GM13976 (cell line): ENCODE results near the gene LTO1.

Source experiments
- DNase-seq: peaks from one replicate; pipeline ENCODE4 v3.0.0; 2012; ENCODE audit warnings: low spot score
- in situ Hi-C: fragments of 300-500 bp; cut with MboI; formaldehyde crosslinking; loops from one replicate; pipeline ENCODE4 v1.12.0; 2022; ENCODE audit warnings: low sequenced_read_pairs, mixed read lengths, inconsistent platforms; ENCODE audit not compliant: unreplicated experiment
- TF ChIP-seq, protein P1 (sequence below): IDR thresholded peaks from 2 replicates; pipeline ENCODE4 v1.5.1; 2012; ENCODE audit warnings: borderline replicate concordance, mild to moderate bottlenecking; ENCODE audit not compliant: insufficient read depth; ENCODE audit errors: extremely low read depth, missing control alignments, control extremely low read depth

The LTO1 gene

DNA sequence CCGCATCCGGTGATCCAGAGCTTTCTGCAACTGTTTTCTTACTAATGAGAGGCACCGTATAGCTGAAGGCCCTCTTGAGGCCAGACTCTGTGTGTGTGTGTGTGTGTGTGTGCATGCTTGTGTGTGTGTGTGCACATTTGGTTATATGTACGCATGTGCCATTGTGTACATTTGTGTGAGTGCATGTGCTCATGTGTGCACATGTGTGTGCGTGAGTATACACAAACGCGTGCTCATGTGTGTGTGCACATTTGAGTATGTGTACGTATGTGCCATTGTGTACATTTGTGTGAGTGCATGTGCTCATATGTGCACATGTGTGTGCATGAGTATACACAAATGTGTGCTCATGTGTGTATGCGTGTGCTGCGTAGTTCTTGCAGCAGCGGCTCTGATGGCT lies 40.9 kb upstream of the LTO1 start:
- TF ChIP-seq, protein P1, sequence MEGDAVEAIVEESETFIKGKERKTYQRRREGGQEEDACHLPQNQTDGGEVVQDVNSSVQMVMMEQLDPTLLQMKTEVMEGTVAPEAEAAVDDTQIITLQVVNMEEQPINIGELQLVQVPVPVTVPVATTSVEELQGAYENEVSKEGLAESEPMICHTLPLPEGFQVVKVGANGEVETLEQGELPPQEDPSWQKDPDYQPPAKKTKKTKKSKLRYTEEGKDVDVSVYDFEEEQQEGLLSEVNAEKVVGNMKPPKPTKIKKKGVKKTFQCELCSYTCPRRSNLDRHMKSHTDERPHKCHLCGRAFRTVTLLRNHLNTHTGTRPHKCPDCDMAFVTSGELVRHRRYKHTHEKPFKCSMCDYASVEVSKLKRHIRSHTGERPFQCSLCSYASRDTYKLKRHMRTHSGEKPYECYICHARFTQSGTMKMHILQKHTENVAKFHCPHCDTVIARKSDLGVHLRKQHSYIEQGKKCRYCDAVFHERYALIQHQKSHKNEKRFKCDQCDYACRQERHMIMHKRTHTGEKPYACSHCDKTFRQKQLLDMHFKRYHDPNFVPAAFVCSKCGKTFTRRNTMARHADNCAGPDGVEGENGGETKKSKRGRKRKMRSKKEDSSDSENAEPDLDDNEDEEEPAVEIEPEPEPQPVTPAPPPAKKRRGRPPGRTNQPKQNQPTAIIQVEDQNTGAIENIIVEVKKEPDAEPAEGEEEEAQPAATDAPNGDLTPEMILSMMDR = no peak
- in situ Hi-C loops = loop anchor here (25.0 kb wide), 1 partner anchor 171 kb away; no protein-coding TSS in a partner anchor
- DNase-seq = no peak

DNA sequence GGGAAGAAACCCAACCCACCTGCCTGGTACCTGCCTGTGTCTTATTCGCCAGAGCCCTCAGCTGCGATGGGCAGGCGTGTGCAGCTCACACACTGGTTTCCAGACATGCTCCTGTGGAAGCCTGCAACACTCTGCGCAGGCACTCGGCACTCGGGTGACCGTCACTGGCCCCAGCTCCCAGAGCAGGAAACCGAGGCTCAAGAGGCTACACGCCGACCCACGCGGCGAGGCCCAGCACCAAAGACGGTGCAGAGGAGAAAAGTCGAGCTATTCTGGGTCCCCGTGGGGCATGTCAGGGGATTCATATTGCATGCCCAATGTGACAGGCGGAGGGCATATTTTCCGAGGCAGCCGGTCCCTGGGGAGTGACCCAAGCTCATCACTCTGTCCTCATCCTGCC lies 40.3 kb upstream of the LTO1 start:
- DNase-seq = no peak
- TF ChIP-seq, protein P1 = no peak
- in situ Hi-C loops = loop anchor here (25.0 kb wide), 1 partner anchor 172 kb away; no protein-coding TSS in a partner anchor

DNA sequence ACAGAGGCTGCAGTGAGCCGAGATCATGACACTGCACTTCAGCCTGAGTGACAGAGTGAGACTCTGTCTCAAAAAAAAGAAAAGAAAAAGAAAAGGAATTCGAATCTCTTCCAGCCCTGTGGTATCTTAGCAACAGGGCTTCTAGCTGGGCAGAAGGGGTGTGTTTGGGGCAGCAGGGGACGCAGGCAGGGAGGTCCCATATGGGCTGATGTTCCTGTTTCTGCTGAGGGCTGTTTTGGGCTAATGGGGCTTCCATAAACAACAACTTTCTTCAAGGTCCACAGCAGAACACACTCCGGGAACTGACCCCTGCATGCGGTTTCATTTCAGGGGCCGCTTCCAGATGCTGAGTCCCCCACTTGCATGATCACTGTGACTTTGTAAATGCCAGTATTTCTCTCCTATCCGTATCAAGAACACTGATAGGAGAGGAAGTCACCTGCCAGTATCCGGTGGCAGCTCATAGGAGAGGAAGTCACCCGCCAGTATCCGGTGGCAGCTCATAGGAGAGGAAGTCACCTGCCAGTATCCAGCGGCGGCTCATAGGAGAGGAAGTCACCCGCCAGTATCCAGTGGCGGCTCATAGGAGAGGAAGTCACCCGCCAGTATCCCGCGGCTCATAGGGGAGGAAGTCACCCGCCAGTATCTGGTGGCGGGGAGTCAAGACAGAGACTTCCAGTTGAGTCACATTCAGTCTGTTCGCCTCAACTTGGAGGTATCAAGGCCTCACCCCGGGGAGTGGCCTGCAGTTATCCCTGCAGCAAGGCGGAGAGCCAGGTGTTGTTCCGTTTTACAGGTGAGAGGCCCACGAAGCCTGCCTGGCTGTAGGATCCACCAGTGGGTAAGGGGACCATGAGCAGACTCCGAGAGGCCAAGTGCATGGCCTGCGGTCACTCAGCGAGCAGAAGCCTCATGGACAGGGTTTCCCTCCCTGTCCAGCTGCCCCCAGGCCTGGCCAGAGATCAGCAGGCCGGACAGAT lies 37.0 kb upstream of the LTO1 start:
- TF ChIP-seq, protein P1 = no peak
- in situ Hi-C loops = loop anchor here (25.0 kb wide), 1 partner anchor 175 kb away; no protein-coding TSS in a partner anchor
- no peak for DNase-seq

DNA sequence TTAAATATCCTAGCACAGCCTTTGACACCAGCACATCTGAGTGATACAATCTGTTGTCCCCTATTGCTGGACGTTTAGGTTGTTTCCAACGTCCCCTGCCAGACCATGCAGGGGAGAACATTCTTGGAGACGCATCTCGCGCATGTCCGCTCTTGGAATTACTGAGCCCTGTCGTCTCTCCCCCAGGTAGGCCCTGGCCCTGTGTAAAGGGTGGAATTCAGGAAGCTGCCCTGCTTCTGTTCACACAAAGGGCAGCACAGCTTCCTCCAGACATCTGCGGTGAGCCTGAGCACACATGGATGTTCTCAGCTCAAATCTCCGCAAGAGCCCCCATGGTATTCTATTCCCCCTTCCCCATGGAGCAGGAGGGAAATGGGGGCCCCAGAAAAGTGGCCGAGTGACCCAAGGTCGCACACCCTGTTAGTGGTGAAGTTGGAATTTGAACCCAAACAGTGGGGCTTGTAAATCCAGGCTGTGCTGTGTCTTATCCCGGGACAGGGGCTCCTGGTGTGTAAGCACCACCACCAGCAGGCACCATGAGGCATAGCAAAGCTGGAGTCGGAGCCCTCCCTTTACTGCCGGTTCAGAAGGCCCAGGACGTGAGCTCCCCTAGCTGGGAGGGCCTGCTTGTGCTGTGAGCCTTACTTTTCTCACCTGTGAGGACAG lies 33.7 kb upstream of the LTO1 start:
- TF ChIP-seq, protein P1 = no peak
- DNase-seq = no peak
- in situ Hi-C loops = loop anchor here (25.0 kb wide), 1 partner anchor 178 kb away; no protein-coding TSS in a partner anchor

DNA sequence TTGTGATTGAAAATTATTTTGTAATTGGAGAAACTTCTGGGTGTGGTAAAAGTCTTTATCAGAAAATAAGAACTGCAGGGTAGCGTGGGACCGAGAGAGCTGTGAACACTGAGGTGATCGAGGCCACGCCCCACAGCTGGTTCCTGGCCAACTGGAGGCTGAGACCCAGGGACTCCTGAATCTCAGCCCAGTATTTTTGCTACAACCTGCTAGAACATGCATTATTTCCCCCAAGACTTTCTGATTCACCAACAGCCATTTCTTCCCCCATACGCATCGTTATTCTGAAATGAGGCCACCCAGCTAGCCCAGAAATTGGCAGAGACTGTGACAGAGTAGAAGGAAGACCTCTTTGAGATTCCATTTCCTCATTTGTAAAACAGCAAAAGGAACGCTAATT lies 32.0 kb upstream of the LTO1 start:
- TF ChIP-seq, protein P1 = no peak
- DNase-seq = no peak
- in situ Hi-C loops = loop anchor here (25.0 kb wide), 1 partner anchor 180 kb away; no protein-coding TSS in a partner anchor
